HG02870 (cell line): ENCODE data around the gene VPS13D.
"Not testable (repeated sequence)": the region's sequence is repeated elsewhere in the genome, so short reads cannot be mapped to it uniquely, and the experiment has no call there.

Experiments
- ATAC-seq: cut with Tn5 transposase; IDR thresholded peaks from one replicate; pipeline ENCODE4 v1.9.1; 2021; ENCODE audit warnings: mild to moderate bottlenecking, moderate library complexity; ENCODE audit not compliant: unreplicated experiment

VPS13D gene

GRCh38 chr1:12196641-12197482 is 33.0 kb upstream of the VPS13D start:
- no peak for ATAC-seq

- no peak for ATAC-seq
These were observed 32.3 kb upstream of the VPS13D start for GRCh38 chr1:12197483-12197880.

- no peak for ATAC-seq
These were observed 29.6 kb upstream of the VPS13D start for GRCh38 chr1:12200208-12200607.

- ATAC-seq: no peak
These were observed 28.3 kb upstream of the VPS13D start for GRCh38 chr1:12201352-12202189.

GRCh38 chr1:12202190-12202497 is 27.7 kb upstream of the VPS13D start:
- ATAC-seq: no peak

- no peak for ATAC-seq
These were observed 27.3 kb upstream of the VPS13D start for GRCh38 chr1:12202577-12202976.

- no peak for ATAC-seq
These were observed 26.4 kb upstream of the VPS13D start for GRCh38 chr1:12203216-12204007.

GRCh38 chr1:12204140-12204539 is 25.7 kb upstream of the VPS13D start:
- ATAC-seq: no peak

- ATAC-seq: no peak
These were observed 24.8 kb upstream of the VPS13D start for GRCh38 chr1:12204754-12205658.

GRCh38 chr1:12206238-12206637 is 23.6 kb upstream of the VPS13D start:
- ATAC-seq: no peak

GRCh38 chr1:12206792-12207424 is 22.9 kb upstream of the VPS13D start:
- ATAC-seq: no peak

- no peak for ATAC-seq
These were observed 21.6 kb upstream of the VPS13D start for GRCh38 chr1:12208271-12208670.

GRCh38 chr1:12208764-12209494 is 20.9 kb upstream of the VPS13D start:
- no peak for ATAC-seq

- ATAC-seq: no peak
These were observed 20.4 kb upstream of the VPS13D start for GRCh38 chr1:12209495-12209832.

GRCh38 chr1:12215118-12215961 is 14.5 kb upstream of the VPS13D start:
- ATAC-seq: no peak

- no peak for ATAC-seq
These were observed 10.0 kb upstream of the VPS13D start for GRCh38 chr1:12219800-12220199.

GRCh38 chr1:12220890-12221289 is 8.9 kb upstream of the VPS13D start:
- ATAC-seq: no peak

- ATAC-seq: not testable (repeated sequence)
These were observed 7.1 kb upstream of the VPS13D start for GRCh38 chr1:12222700-12223099.
